Body of pancreas (tissue), 4 donors: Measurements from ENCODE around the gene FCHSD2. TPM values are rescaled to one million over a fixed set of nuclear protein-coding genes. Genes with fewer than 3 reads are reported as not detected.

Source experiments
- ATAC-seq: fragments of 150-250 bp; one replicate; pipeline ENCODE4 v1.9.1; 2016
- DNase-seq, 4 donors: peaks; one replicate each; pipeline ENCODE4 v3.0.0-alpha.2; 2019
- H3K27ac ChIP-seq, 4 donors: fragments of 200-600 bp; sonication (generic); 1 replicate in 3 of 4; 2 replicates in 1 of 4; pipeline versions ENCODE4 v1.5.1 to v1.6.1; 2016 to 2019; ENCODE audit warnings: mild to moderate bottlenecking in 1 of 4, mixed read lengths in 1 of 4, moderate library complexity in 1 of 4
- H3K27me3 ChIP-seq, 2 donors: fragments of 200-600 bp; sonication (generic); one replicate each; pipeline ENCODE4 v1.6.0; 2016; ENCODE audit warnings: mild to moderate bottlenecking in 1 of 2
- H3K36me3 ChIP-seq, 2 donors: fragments of 200-600 bp; sonication (generic); replicated peaks in 1 of 2; 2 replicates each; pipeline ENCODE4 v1.5.1; 2016; ENCODE audit warnings: low read depth in 2 of 2; ENCODE audit not compliant: insufficient read depth in 1 of 2
- H3K4me1 ChIP-seq: fragments of 200-600 bp; sonication (generic); one replicate; pipeline ENCODE4 v1.6.0; 2016
- H3K4me3 ChIP-seq, 2 donors: fragments of 200-600 bp; sonication (generic); 1 replicate in 1 of 2; 2 replicates in 1 of 2; pipeline ENCODE4 v1.5.1; 2016 to 2019
- H3K9me3 ChIP-seq, 3 donors: fragments of 200-600 bp; sonication (generic); 1 replicate in 2 of 3; 2 replicates in 1 of 3; pipeline ENCODE4 v1.5.1; 2016
- CTCF ChIP-seq, 7 experiments: fragments of 450-650 bp in 4 of 7; fragments of 200-600 bp in 3 of 7; sonication (generic) in 3 of 7; IDR thresholded peaks; one replicate each; pipeline ENCODE4 v1.5.1; 2016 to 2019; ENCODE audit warnings: antibody characterized with exemption in 7 of 7
- POLR2A ChIP-seq, 3 donors: fragments of 450-650 bp; IDR thresholded peaks; one replicate each; pipeline ENCODE4 v1.6.1; 2016; ENCODE audit warnings: antibody characterized with exemption in 3 of 3, mild to moderate bottlenecking in 2 of 3
- WGBS, 2 donors: methylation state at CpG; one replicate each; pipeline ENCODE4 v1.1.5; 2017; 5-methylcytosine and 5-hydroxymethylcytosine counted together
- intact Hi-C: fragments of 100-400 bp; cut with DNase I; formaldehyde crosslinking; loops from one replicate; pipeline ENCODE4 v1.15.1; 2023
- total RNA-seq, 2 donors: library from RNA; depleted of rRNA; stranded (reverse); fragments of >200 nt; gene quantifications; one replicate each; pipeline ENCODE4 v1.1.0, GENCODE V29; 2016

Gene FCHSD2
- total RNA-seq, 2 donors from 2014 or later, result 7.3 to 8.0 TPM

- DNase-seq (no peak), ATAC-seq (peak; percentile 48)
- no peaks in the 10 kb centered on the region for H3K36me3 ChIP-seq
- no peaks in the 10 kb centered on the region for H3K27me3 ChIP-seq
- H3K4me1 ChIP-seq, result peaks cover 5% of the 10 kb centered on the region
- no peak overlapping the region for H3K4me3 ChIP-seq
- TF ChIP-seq CTCF (IDR thresholded peaks at IDR 0.05) (no peak), POLR2A (IDR thresholded peaks at IDR 0.05) (no peak)
- 46 to 56% methylated on average over 3 of the region's 3 CpGs for WGBS, 2 donors
- H3K27ac ChIP-seq, result peak overlapping the region in 1 of 4 donors; percentile 62
- intact Hi-C loops, result no loop called here
- H3K9me3 ChIP-seq, result no peaks in the 10 kb centered on the region
Measured at GRCh38 chr11:72975778-72976521, 166.2 kb downstream of the FCHSD2 start.

- no peak overlapping the region for H3K27ac ChIP-seq
- H3K4me1 ChIP-seq, result peaks cover 5% of the 10 kb centered on the region
- H3K9me3 ChIP-seq, result no peaks in the 10 kb centered on the region
- 90 to 94% methylated on average over 3 of the region's 3 CpGs for WGBS, 2 donors
- intact Hi-C loops, result no loop called here
- ATAC-seq (no peak), DNase-seq (no peak)
- no peaks in the 10 kb centered on the region for H3K36me3 ChIP-seq
- H3K27me3 ChIP-seq, result no peaks in the 10 kb centered on the region
- H3K4me3 ChIP-seq, result no peak overlapping the region
- no peak for TF ChIP-seq POLR2A (IDR thresholded peaks at IDR 0.05)
- TF ChIP-seq CTCF (IDR thresholded peaks at IDR 0.05), result no peak
Measured at GRCh38 chr11:72974487-72975205, 167.5 kb downstream of the FCHSD2 start.

GRCh38 chr11:72972496-72973128 is 169.5 kb downstream of the FCHSD2 start:
- 70 to 81% methylated on average over 6 of the region's 6 CpGs for WGBS, 2 donors
- no peak overlapping the region for H3K27ac ChIP-seq
- no peak for DNase-seq
- intact Hi-C loops, result no loop called here
- ATAC-seq, result no peak
- peaks cover 5% of the 10 kb centered on the region for H3K4me1 ChIP-seq
- no peaks in the 10 kb centered on the region for H3K27me3 ChIP-seq
- H3K4me3 ChIP-seq, result no peak overlapping the region
- TF ChIP-seq POLR2A (IDR thresholded peaks at IDR 0.05) (no peak), CTCF (IDR thresholded peaks at IDR 0.05) (no peak)
- H3K9me3 ChIP-seq, result no peaks in the 10 kb centered on the region
- H3K36me3 ChIP-seq, result no peaks in the 10 kb centered on the region

GRCh38 chr11:72971192-72971967 is 170.7 kb downstream of the FCHSD2 start:
- Histone ChIP-seq H3K4me1 (peaks cover 5% of the 10 kb centered on the region), H3K9me3 (no peaks in the 10 kb centered on the region), H3K4me3 (no peak overlapping the region), H3K27me3 (no peaks in the 10 kb centered on the region), H3K36me3 (no peaks in the 10 kb centered on the region), H3K27ac (no peak overlapping the region)
- TF ChIP-seq POLR2A (IDR thresholded peaks at IDR 0.05) (no peak), CTCF (IDR thresholded peaks at IDR 0.05) (no peak)
- 44 to 51% methylated on average over 6 of the region's 6 CpGs for WGBS, 2 donors
- intact Hi-C loops, result no loop called here
- ATAC-seq (no peak), DNase-seq (no peak)
